ENCODE measurements around the gene MMAA. TPM values are rescaled to one million over a fixed set of nuclear protein-coding genes. Genes with fewer than 3 reads are reported as not detected.

MMAA gene
- total and polyA plus RNA-seq, 9 of the 15 experiments (the other 6 are each of a cell fraction or from before 2014, with no cell fraction given): 0.86 to 2.3 (median 1.4) TPM

- no peaks in the 10 kb centered on the region for H3K36me3 ChIP-seq (ENCODE audit: control insufficient read depth, insufficient read depth, low read length)
- DNase-seq (ENCODE audit: extremely low read depth in 1 of 4, low spot score in 3 of 4): no peak
- no peaks in the 10 kb centered on the region for H3K27me3 ChIP-seq (ENCODE audit: control insufficient read depth in 2 of 2, insufficient read depth in 2 of 2, low read length in 2 of 2)
- ATAC-seq: no peak
- BruUV-seq (replicated peaks): no TSS peak
- ChIA-PET POLR2A (no interaction called here), CTCF (ENCODE audit: low intra/inter-chr PET ratio) (no interaction called here)
- no peak overlapping the region for H3K9ac ChIP-seq (ENCODE audit: insufficient read depth in 1 of 2, low read depth in 2 of 2, low read length in 2 of 2)
- FAIRE-seq: no peak
- intact Hi-C loops (cut with micrococcal nuclease): no loop called here
- no peak overlapping the region for H3K4me2 ChIP-seq (ENCODE audit: insufficient read depth, low read length)
- H3K79me2 ChIP-seq (ENCODE audit: control insufficient read depth, insufficient read depth, low read length): no peaks in the 10 kb centered on the region
- no peak overlapping the region for H3K27ac ChIP-seq (ENCODE audit: extremely low read depth, low read depth, low read length)
- no peak overlapping the region for H2AFZ ChIP-seq (ENCODE audit: low read depth, low read length)
- no peaks in the 10 kb centered on the region for H4K20me1 ChIP-seq (replicated peaks; ENCODE audit: control insufficient read depth, insufficient read depth, low read length)
- H3K4me3 ChIP-seq: no peak overlapping the region
- no peaks in the 10 kb centered on the region for H3K9me3 ChIP-seq (replicated peaks; ENCODE audit: control insufficient read depth, insufficient read depth, low read depth, low read length)
- no peaks in the 10 kb centered on the region for H3K9me1 ChIP-seq (ENCODE audit: control insufficient read depth, insufficient read depth, low read length)
- 1% methylated on average over 6 of the region's 6 CpGs for WGBS (ENCODE audit: insufficient coverage, low coverage, missing lambda C conversion rate)
- in situ Hi-C loops (cut with MboI): no loop called here
- H3K4me1 ChIP-seq (replicated peaks in 1 of 2; ENCODE audit: control insufficient read depth in 2 of 2, insufficient read depth in 2 of 2, low read length in 2 of 2): no peaks in the 10 kb centered on the region
- TF ChIP-seq TAL1 (IDR thresholded peaks at IDR 0.05) (no peak), ZBTB7A (IDR thresholded peaks at IDR 0.05; ENCODE audit: borderline replicate concordance, control insufficient read depth, low read depth, low read length) (no peak), CTCFL (IDR thresholded peaks at IDR 0.05; ENCODE audit: borderline replicate concordance, insufficient read depth, low read depth, low read length, poor library complexity, severe bottlenecking) (no peak), AFF1 (IDR thresholded peaks at IDR 0.05; ENCODE audit: low read depth in 1 of 2, partially characterized antibody in 2 of 2) (no peak), ZBTB43 (CRISPR knock-in tag; IDR thresholded peaks at IDR 0.05) (no peak), ZNF133 (CRISPR knock-in tag; IDR thresholded peaks at IDR 0.05) (no peak), MTA2 (IDR thresholded peaks at IDR 0.05; ENCODE audit: low read depth) (no peak), RBM17 (IDR thresholded peaks at IDR 0.05; ENCODE audit: borderline replicate concordance, low read depth, low read length) (no peak), ZC3H8 (IDR thresholded peaks at IDR 0.05) (no peak), U2AF2 (optimal IDR thresholded peaks at IDR 0.05; ENCODE audit: low read depth, low read length) (no peak), CSDE1 (IDR thresholded peaks at IDR 0.05) (no peak), RFX5 (IDR thresholded peaks at IDR 0.05; ENCODE audit: low read depth, low read length) (no peak), CBFA2T2 (conservative IDR thresholded peaks at IDR 0.05) (no peak), IRF1 (CRISPR knock-in tag; IDR thresholded peaks at IDR 0.05; ENCODE audit: borderline replicate concordance) (no peak)
Measured at GRCh38 chr4:145583191-145584055, 35.8 kb upstream of the MMAA start.
